ENCODE data around the gene SARM1. TPM values are rescaled to one million over a fixed set of nuclear protein-coding genes. Genes with fewer than 3 reads are reported as not detected.
A peak's percentile ranks its signal among the peaks of the same experiment; 100 is the strongest.

Gene SARM1
- total RNA-seq, 1 experiment from 2014 or later = 7.3 TPM

DNA sequence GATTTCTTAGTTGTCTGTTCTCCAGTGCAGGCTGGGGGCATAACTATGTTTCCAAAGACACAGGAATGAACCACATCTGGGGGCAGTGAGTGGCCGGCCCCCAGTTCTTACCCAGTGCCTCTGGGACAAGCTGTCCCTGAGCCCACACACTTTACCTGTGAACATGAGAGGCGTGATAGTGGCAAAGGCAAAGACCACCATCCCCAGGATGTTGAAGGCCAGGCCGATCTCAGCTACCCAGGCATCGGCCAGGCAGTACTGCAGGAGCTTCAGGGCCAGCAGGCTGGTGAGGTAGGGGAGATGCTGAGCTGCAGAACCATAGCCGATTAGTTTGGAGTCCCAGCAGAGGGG is 32.9 kb downstream of the SARM1 start:
- intact Hi-C loops (cut with micrococcal nuclease; ENCODE audit: unreplicated experiment) = no loop called here
- H3K79me2 ChIP-seq (ENCODE audit: low read depth) = peaks cover 10% of the 10 kb centered on the region; the same call in 1 of the 2 replicates
- DNase-seq = peak in 1 of 2 experiments; percentile 25
- TF ChIP-seq EZH2 (IDR thresholded peaks at IDR 0.05; ENCODE audit: low read depth) = no peak
- TF ChIP-seq, protein P1, sequence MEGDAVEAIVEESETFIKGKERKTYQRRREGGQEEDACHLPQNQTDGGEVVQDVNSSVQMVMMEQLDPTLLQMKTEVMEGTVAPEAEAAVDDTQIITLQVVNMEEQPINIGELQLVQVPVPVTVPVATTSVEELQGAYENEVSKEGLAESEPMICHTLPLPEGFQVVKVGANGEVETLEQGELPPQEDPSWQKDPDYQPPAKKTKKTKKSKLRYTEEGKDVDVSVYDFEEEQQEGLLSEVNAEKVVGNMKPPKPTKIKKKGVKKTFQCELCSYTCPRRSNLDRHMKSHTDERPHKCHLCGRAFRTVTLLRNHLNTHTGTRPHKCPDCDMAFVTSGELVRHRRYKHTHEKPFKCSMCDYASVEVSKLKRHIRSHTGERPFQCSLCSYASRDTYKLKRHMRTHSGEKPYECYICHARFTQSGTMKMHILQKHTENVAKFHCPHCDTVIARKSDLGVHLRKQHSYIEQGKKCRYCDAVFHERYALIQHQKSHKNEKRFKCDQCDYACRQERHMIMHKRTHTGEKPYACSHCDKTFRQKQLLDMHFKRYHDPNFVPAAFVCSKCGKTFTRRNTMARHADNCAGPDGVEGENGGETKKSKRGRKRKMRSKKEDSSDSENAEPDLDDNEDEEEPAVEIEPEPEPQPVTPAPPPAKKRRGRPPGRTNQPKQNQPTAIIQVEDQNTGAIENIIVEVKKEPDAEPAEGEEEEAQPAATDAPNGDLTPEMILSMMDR (conservative IDR thresholded peaks at IDR 0.05) = no peak
- 0 out of 2 replicates have a peak, but pooled peaks cover 12% of the 10 kb centered on the region for H3K36me3 ChIP-seq (ENCODE audit: low read depth)
- H3K27me3 ChIP-seq (ENCODE audit: insufficient read depth, low read depth) = no peaks in the 10 kb centered on the region
- H3K9me3 ChIP-seq (ENCODE audit: insufficient read depth, low read depth) = no peaks in the 10 kb centered on the region
- no peak overlapping the region for H3K4me2 ChIP-seq
- TSS peak; percentile 30 for BruUV-seq (replicated peaks)
- H4K20me1 ChIP-seq (ENCODE audit: insufficient read depth) = no peaks in the 10 kb centered on the region
- H2AFZ ChIP-seq = no peak overlapping the region
- ChIA-PET CTCF (no interaction called here), POLR2A (ENCODE audit: unreplicated experiment) (no interaction called here)
- peaks cover 6% of the 10 kb centered on the region; the same call in 1 of the 2 replicates for H3F3A ChIP-seq (ENCODE audit: insufficient read depth, low read depth)
- H3K4me1 ChIP-seq (replicated peaks; ENCODE audit: insufficient read depth) = peaks cover 11% of the 10 kb centered on the region
- no peaks in the 10 kb centered on the region for H3K9me2 ChIP-seq (ENCODE audit: insufficient read depth)
- no peak overlapping the region for H3K27ac ChIP-seq
- no peak overlapping the region for H3K4me3 ChIP-seq

DNA sequence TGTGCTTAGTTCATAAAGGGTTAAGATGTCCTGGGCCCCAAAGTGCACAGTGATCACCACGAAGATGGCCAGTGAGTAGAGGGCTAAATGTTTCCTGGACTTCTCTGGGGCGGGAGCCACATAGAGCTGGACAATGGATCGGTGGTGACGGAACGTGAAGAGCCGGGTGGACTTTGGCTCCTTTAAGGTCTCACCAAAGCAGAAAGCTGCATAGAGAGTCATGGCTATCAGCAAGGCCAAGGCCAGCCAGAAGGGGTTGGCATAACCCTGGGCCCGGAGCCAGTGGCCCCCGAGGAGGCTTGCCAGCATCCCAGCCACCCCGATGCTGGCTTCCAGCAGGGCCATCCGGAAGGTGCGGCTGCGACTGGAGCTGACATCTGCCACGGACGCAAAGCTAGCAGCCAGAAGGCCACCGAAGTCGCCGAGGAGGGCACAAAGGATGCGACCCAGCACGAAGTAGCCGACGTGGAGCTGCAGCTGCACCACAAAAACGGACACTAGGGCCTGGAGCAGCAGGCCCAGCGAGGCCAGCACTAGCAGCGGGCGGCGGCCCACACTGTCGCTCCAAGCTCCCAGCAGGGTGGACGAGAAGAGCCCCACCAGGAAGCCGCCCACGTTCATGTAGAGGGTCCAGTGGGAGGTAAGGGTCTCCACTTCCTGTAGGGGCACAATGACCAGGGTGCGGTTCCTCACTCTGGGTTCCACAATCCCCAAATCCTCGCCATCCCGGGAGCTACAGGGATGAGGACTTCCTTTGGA is 33.5 kb downstream of the SARM1 start:
- Histone ChIP-seq H3K27ac (no peak overlapping the region), H3K9me3 (ENCODE audit: insufficient read depth, low read depth) (no peaks in the 10 kb centered on the region), H3K79me2 (ENCODE audit: low read depth) (peaks cover 10% of the 10 kb centered on the region; the same call in 1 of the 2 replicates), H3K4me1 (replicated peaks; ENCODE audit: insufficient read depth) (peaks cover 11% of the 10 kb centered on the region), H2AFZ (peak overlapping the region; percentile 95; the same call in 1 of the 2 replicates), H3K9me2 (ENCODE audit: insufficient read depth) (no peaks in the 10 kb centered on the region), H3F3A (ENCODE audit: insufficient read depth, low read depth) (peaks cover 6% of the 10 kb centered on the region; the same call in 1 of the 2 replicates), H3K4me3 (peak overlapping the region; percentile 99), H3K4me2 (peak overlapping the region; percentile 95), H3K36me3 (ENCODE audit: low read depth) (0 out of 2 replicates have a peak, but pooled peaks cover 12% of the 10 kb centered on the region), H4K20me1 (ENCODE audit: insufficient read depth) (no peaks in the 10 kb centered on the region), H3K27me3 (ENCODE audit: insufficient read depth, low read depth) (no peaks in the 10 kb centered on the region)
- ChIA-PET CTCF (no interaction called here), POLR2A (ENCODE audit: unreplicated experiment) (interaction anchor here (0.6 kb wide), 2 partner anchors 363 to 720 kb away, joined by 4 to 5 read pairs; no protein-coding TSS in a partner anchor)
- BruUV-seq (replicated peaks) = no TSS peak
- DNase-seq = peak in 1 of 2 experiments; percentile 19
- intact Hi-C loops (cut with micrococcal nuclease; ENCODE audit: unreplicated experiment) = loop anchor here (5.0 kb wide), 1 partner anchor 68 kb away; the partner anchor contains the start of genes IFT20 and TNFAIP1
- TF ChIP-seq, protein P1 (conservative IDR thresholded peaks at IDR 0.05) = no peak
- no peak for TF ChIP-seq EZH2 (IDR thresholded peaks at IDR 0.05; ENCODE audit: low read depth)

DNA sequence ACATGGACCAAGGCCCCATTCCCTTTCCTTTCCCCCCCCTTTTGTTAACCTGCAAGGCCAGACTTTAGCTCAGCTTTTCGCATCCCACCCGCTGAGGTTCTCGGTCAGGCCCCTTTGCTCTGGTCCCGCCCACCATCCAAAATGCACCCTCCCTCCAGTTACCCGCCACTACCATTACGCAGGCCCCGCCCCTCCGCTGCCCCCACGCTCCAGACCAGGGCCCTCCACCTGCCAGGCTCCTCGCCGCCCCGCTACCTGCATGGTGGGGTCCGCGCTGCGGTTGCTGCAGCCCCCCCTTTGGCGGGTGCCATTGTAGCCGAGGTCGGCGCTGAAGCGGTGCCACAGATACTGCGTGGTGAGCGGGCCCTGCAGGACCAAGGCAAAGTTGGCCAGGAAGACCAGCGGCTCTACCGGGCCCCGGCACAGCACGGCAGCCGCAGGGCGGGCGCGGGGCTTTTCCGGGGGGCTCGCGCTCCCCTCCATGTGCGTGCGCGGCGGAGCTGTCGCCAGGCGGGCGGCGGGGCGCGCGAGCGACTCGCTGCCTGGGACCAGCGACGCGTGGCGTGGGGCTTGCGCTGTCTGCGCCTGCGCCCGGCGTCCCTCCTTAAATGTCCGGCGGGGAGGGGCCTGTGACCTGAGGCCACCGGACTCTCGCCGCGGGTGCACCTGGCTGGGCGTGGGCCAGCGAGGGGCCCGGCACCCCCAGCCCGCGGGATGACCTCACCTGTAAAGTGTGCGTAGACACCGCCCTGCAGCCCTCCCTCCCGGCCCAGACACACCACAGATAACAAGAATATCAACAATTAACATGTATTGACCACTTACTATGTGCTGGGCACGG is 34.4 kb downstream of the SARM1 start, which contains the start of gene SLC46A1:
SLC46A1 (minus strand) TSS at position 581 of the 841 bp plus-strand sequence; CDS start at position 483, 98 bp downstream.
- CTCF ChIA-PET = no interaction called here

More for the DNA sequence above, 34.4 kb downstream of the SARM1 start, which contains the start of gene SLC46A1:
- POLR2A ChIA-PET (ENCODE audit: unreplicated experiment) = interaction anchor here (0.6 kb wide), 3 partner anchors 22 to 719 kb away, joined by 4 to 5 read pairs (median 4); no protein-coding TSS in a partner anchor
- Histone ChIP-seq H3K79me2 (ENCODE audit: low read depth) (peaks cover 10% of the 10 kb centered on the region; the same call in 1 of the 2 replicates), H3K27me3 (ENCODE audit: insufficient read depth, low read depth) (no peaks in the 10 kb centered on the region), H3K36me3 (ENCODE audit: low read depth) (0 out of 2 replicates have a peak, but pooled peaks cover 12% of the 10 kb centered on the region), H3K9me3 (ENCODE audit: insufficient read depth, low read depth) (no peaks in the 10 kb centered on the region), H3K27ac (no peak within 1 kb of the TSS), H3K4me2 (peak within 1 kb of the TSS; percentile 95), H3K9me2 (ENCODE audit: insufficient read depth) (no peaks in the 10 kb centered on the region), H3F3A (ENCODE audit: insufficient read depth, low read depth) (peaks cover 6% of the 10 kb centered on the region; the same call in 1 of the 2 replicates), H2AFZ (peak within 1 kb of the TSS; percentile 95), H3K4me3 (peak within 1 kb of the TSS; percentile 99), H3K4me1 (replicated peaks; ENCODE audit: insufficient read depth) (peaks cover 11% of the 10 kb centered on the region), H4K20me1 (ENCODE audit: insufficient read depth) (no peaks in the 10 kb centered on the region)
- intact Hi-C loops (cut with micrococcal nuclease; ENCODE audit: unreplicated experiment) = loop anchor here (5.0 kb wide), 1 partner anchor 69 kb away; the partner anchor contains the start of genes IFT20 and TNFAIP1
- TF ChIP-seq EZH2 (IDR thresholded peaks at IDR 0.05; ENCODE audit: low read depth) = no peak
- TF ChIP-seq, protein P1 (conservative IDR thresholded peaks at IDR 0.05) = no peak
- DNase-seq = peak; percentile 55 to 73
- no TSS peak for BruUV-seq (replicated peaks)

Measured in PC-9 (cell line).